GM15510 (cell line): ENCODE measurements around the gene DCST2.

Experiments
- POLR2A ChIP-seq: IDR thresholded peaks from 3 replicates; pipeline ENCODE4 v1.6.1; 2011; ENCODE audit warnings: borderline replicate concordance; ENCODE audit not compliant: insufficient read length; ENCODE audit errors: extremely low read depth

The DCST2 gene

DNA sequence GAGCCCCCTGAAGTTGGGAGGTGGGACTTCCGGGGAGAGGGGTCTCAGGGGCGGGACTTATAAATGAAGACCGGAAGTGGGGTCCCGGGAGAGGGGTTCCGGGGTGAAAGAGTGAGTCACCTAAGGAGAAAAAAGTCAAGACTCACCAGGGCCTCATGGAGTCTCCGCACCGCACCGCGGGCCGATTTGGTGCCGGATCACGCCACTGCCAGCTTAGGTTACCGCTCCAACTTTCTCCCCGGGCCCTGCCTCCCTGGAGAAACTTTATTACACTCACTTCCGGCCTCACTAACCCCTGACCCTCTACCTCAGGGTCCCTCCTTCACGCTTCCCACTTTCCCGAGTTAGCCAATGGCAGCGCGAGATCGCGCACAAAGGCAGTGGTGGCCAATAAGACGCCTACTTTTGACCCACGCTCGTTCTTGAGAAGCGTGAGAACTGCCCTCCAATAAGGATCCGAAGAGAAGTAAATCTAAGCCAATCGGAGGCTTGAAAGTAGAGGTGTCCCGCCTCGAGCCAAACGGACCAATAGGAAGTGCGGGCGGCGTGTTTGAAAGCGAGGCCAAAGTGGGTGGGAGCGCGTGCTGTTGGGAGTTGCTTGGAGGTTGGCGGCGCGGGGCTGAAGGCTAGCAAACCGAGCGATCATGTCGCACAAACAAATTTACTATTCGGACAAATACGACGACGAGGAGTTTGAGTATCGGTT is 59.3 kb downstream of the DCST2 start, which contains the start of gene CKS1B:
CKS1B (plus strand) TSS at position 580 of the 706 bp plus-strand sequence; CDS start at position 645, 65 bp downstream.
- peak; percentile 4 for TF ChIP-seq POLR2A

DNA sequence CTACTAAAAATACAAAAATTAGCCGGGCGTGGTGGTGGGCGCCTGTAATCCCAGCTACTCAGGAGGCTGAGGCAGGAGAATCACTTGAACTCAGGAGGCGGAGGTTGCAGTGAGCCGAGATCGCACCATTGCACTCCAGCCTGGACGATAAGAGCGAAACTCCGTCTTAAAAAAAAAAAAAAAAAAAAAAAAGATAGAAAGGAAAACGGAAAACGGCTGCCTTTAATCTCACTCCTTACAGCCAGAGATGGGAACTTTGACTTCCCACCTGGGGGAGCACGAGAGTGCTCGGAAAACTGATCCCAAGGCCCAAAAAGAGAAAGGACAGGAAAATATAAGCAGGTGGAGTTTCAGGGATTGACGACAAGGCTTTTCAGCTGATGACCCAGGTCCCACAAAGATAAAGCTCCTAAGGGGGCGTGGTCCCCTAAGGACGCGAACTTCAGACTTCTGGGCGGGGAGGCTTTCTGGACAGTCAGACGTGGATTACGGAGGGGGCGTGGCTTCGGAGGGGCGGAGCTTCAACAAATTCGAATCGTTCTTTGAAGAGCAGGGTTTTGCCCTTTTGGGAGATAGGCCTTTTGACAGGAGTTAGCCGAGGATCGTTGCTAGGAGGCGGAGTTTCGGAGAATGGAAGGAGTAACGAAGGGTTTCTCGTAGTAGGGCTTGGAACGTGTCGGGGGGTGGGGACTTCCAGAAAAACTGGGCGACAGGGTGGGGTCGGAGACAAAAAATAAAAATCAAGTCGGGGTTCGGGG is 60.1 kb downstream of the DCST2 start:
- TF ChIP-seq POLR2A: peak; percentile 38

DNA sequence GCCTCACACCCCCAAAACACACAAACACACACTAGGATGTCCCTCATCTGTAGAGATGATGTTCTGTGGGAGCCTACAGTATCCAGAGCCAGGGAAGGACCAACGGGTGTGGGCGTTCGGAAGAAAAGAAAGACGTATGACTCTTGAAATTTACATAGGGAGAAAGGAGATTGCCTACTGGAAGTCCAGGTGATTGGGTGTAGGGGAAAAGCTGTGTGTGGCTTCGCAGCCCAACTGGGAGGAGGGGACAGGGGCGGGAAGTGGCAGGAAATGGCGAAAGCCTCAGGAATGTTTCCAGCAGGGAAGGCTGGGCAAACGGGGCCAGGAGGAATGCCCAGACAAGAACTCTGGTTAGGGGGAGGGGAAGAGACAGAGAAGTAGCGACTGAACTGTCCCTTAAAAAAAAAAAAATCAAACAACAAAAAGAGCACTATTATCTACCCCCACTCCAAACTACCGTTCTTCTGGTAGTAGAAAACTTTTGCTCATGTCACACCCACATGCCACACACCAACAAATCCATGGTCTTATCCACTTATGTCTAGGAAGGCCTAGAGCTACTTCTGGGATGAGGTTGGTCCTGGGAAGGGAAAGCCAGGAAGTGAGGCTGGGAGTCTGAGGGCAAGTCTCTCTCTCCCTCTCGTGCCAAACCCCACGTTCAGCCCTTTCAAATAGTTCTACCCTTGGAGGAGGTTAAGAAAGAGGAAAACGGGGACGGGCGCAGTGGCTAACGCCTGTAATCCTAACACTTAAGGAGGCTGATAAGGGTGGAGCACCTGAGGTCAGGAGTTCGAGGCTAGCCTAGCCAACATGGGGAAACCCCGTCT is 60.9 kb downstream of the DCST2 start:
- TF ChIP-seq POLR2A: no peak

DNA sequence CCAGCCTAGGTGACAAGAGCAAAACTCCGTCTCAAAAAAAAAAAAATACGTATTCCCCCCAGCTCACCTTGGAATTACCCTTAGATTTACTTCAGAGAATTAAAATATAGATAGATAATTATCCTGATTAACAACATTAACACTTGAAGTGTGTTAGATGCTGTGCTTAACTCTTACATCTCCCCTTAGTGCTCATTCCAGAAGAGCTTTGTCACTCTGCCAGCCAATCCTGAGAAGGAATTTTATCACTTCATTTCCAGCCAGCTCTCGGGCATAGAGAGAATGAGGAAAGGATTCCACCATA is 61.4 kb downstream of the DCST2 start:
- TF ChIP-seq POLR2A: no peak

DNA sequence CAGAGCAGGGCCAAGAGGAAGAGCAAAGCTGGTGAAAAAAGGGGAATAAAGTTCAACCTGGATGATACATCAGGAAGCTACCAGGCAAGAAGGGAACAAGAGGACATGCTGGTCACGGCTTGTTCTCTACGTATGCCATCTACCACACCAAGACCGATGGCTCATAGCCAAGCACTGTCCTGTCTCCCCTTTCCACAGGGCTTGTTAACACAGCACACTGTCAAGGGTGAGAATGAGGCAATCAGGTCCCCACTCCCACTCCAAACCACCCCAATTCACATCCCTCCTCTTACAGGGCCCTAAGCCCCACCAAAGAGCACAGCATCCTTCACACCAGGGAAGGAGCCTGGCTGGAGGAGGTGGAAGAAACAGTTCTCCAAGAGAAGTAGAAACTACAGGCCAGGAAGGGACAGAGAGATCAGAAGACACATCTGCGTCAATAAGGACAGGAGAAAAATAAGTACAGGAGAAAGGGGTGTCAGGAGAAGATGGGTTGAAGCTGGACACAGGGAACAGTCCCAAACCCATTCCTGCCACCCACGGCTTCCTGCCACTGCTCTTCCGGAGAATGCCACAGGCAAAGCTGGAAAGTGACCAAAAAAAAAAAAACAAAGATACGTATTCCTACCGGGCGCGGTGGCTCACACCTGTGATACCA is 62.1 kb downstream of the DCST2 start:
- no peak for TF ChIP-seq POLR2A

DNA sequence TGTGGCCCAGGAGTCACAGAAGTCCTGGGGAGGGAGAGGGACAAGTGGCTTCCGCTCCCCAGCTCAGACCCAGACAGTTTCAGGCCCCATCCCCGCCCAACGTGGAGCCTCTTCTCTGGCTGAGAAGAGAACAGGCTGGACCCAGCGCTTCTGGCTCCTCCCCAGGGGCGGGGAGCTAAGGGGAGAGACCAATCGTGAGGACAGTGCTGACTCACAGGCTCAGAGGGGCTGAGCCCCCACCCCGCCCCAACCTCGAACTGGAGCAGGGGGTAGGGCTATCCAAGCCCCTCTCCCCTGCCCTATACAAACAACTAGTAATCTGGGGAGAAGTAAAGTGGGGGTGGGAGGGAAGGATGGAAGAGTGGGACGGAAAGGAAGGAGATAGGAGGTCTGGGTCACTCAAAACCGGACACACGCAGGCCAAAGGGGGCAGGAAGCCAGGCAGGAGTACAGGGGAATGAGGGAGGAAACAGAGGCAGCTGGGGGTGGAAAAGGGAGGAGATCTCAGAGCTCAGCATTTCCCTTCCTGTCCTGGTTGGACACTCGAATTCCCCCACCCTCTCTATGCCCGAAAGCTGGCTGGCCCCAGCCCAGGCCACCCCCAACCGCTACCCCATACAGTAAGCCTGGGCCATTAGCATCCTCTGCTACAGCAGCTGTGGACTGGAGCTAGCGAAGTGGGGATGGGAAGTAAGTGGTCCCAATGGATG is 62.8 kb downstream of the DCST2 start, which contains the start of gene SHC1:
SHC1 (minus strand) TSS at position 117 of the 710 bp plus-strand sequence. CDS start 221 bp downstream, outside the sequence.
- no peak for TF ChIP-seq POLR2A

DNA sequence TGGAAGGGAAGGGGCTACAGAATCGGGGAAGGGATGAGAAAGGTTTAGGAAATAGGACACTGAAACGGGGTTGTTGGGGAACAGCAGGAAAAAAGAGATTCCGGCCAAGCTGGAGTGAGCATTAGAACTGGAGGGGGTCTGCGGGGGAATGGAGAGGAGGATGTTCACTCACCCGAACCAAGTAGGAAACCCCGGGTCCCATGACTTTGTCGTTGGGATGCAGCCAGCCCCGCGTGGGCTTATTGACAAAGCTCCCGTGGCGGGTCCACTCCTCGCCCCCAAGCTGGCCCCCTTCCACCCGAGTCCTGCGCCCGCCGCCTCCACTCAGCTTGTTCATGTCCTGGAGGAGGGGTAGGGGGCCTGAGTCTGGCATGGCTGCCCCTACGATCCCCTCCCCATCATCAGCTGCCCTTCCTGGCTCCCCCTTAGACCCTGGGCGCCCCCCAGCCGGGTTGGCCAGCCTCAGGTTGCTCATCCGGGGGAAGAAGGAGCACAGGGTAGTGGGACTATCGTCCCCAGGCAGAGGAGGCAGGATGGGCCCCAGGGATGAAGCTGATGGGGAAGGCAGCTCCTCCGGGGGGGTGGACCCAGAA is 63.6 kb downstream of the DCST2 start:
- TF ChIP-seq POLR2A: no peak

DNA sequence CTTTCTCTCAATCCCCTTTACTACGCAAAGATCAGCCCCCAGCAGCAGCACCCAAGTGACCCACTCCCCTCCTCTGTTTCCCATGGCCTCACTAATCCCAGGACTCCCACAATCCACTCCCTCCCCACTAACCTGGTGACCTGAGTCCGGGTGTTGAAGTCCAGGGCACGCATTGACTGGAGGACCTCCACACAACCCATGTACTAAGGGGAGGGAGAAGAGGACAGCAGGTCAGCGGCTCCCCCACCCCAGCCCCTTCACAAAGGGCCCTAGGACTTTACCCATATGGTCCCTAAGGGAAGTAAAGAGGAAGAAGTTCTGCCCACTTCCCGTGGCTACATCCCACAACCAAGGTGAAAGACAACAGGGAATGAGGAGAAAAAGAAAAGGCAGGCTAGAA is 64.3 kb downstream of the DCST2 start:
- no peak for TF ChIP-seq POLR2A

DNA sequence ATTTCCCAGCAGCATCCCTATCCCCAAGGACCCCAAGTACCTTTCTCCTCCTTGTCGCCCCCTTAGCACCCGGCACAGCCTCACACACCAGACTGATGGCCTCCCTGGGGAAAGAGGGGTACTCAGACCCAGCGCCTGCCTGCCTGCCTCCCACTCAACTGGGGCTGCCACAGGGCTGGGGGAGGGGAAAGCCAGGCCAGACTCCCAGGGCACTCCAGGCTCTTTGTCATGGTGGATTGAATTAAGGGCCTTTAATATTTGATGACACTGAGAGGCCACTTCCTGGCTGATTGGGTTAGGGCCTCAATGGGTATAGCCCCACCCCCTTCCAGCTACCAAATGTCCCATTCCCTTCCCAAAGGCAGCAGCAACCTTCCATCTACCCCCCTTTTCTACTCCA is 64.8 kb downstream of the DCST2 start:
- no peak for TF ChIP-seq POLR2A
